ENCODE data around the gene ATXN10. TPM values are rescaled to one million over a fixed set of nuclear protein-coding genes. Genes with fewer than 3 reads are reported as not detected.

Gene ATXN10
- total and polyA plus RNA-seq, 2 donors (not counting 1 experiment from before 2014, with no cell fraction given) = 164 to 350 TPM

- no peaks in the 10 kb centered on the region for H3K79me2 ChIP-seq (ENCODE audit: control insufficient read depth, insufficient read depth, low read length)
- TF ChIP-seq CTCF (conservative IDR thresholded peaks at IDR 0.05 in 1 of 2, IDR thresholded peaks at IDR 0.05 in 1 of 2; ENCODE audit: low read depth in 1 of 2, low read length in 2 of 2) = no peak
- TF ChIP-seq EZH2 (IDR thresholded peaks at IDR 0.05; ENCODE audit: low read length, missing control alignments) = no peak
- no peak overlapping the region for H3K4me3 ChIP-seq (replicated peaks in 1 of 4; ENCODE audit: control extremely low read depth in 1 of 4, insufficient read depth in 1 of 4, low read depth in 3 of 4, low read length in 4 of 4)
- no peak overlapping the region for H3K27ac ChIP-seq (ENCODE audit: insufficient read depth, low read length)
- no peaks in the 10 kb centered on the region for H3K27me3 ChIP-seq (ENCODE audit: control insufficient read depth, insufficient read depth, low read length)
- peaks cover 7% of the 10 kb centered on the region for H3K36me3 ChIP-seq (ENCODE audit: control insufficient read depth, insufficient read depth, low read length)
- no peaks in the 10 kb centered on the region for H3K9me3 ChIP-seq (ENCODE audit: control insufficient read depth, insufficient read depth, low read depth, low read length)
- H3K9ac ChIP-seq (ENCODE audit: insufficient read depth, low read length) = no peak overlapping the region
- H4K20me1 ChIP-seq (ENCODE audit: control insufficient read depth, extremely low read depth, insufficient read depth, low read length) = no peaks in the 10 kb centered on the region
- H3K4me2 ChIP-seq (ENCODE audit: extremely low read depth, insufficient read depth, low read length) = no peak overlapping the region
- no peak for DNase-seq (ENCODE audit: low read depth in 2 of 2)
- H3K4me1 ChIP-seq (ENCODE audit: control insufficient read depth, extremely low read depth, insufficient read depth, low read length) = peaks cover 2% of the 10 kb centered on the region
- H2AFZ ChIP-seq (ENCODE audit: low read length) = no peak overlapping the region
These were observed 165.0 kb downstream of the ATXN10 start for GRCh38 chr22:45836418-45837169.

GRCh38 chr22:45837508-45837907 lies 165.9 kb downstream of the ATXN10 start:
- Histone ChIP-seq H3K9ac (ENCODE audit: insufficient read depth, low read length) (no peak overlapping the region), H2AFZ (ENCODE audit: low read length) (no peak overlapping the region), H3K4me2 (ENCODE audit: extremely low read depth, insufficient read depth, low read length) (no peak overlapping the region), H3K27me3 (ENCODE audit: control insufficient read depth, insufficient read depth, low read length) (no peaks in the 10 kb centered on the region), H4K20me1 (ENCODE audit: control insufficient read depth, extremely low read depth, insufficient read depth, low read length) (no peaks in the 10 kb centered on the region), H3K36me3 (ENCODE audit: control insufficient read depth, insufficient read depth, low read length) (peaks cover 9% of the 10 kb centered on the region), H3K27ac (ENCODE audit: insufficient read depth, low read length) (no peak overlapping the region), H3K79me2 (ENCODE audit: control insufficient read depth, insufficient read depth, low read length) (no peaks in the 10 kb centered on the region), H3K4me1 (ENCODE audit: control insufficient read depth, extremely low read depth, insufficient read depth, low read length) (no peaks in the 10 kb centered on the region), H3K9me3 (ENCODE audit: control insufficient read depth, insufficient read depth, low read depth, low read length) (no peaks in the 10 kb centered on the region), H3K4me3 (replicated peaks in 1 of 4; ENCODE audit: control extremely low read depth in 1 of 4, insufficient read depth in 1 of 4, low read depth in 3 of 4, low read length in 4 of 4) (no peak overlapping the region)
- no peak for DNase-seq (ENCODE audit: low read depth in 2 of 2)
- TF ChIP-seq CTCF (conservative IDR thresholded peaks at IDR 0.05 in 1 of 2, IDR thresholded peaks at IDR 0.05 in 1 of 2; ENCODE audit: low read depth in 1 of 2, low read length in 2 of 2) (no peak), EZH2 (IDR thresholded peaks at IDR 0.05; ENCODE audit: low read length, missing control alignments) (no peak)

GRCh38 chr22:45838305-45838887 lies 166.8 kb downstream of the ATXN10 start:
- H2AFZ ChIP-seq (ENCODE audit: low read length) = no peak overlapping the region
- H4K20me1 ChIP-seq (ENCODE audit: control insufficient read depth, extremely low read depth, insufficient read depth, low read length) = no peaks in the 10 kb centered on the region
- DNase-seq (ENCODE audit: low read depth in 2 of 2) = no peak
- H3K79me2 ChIP-seq (ENCODE audit: control insufficient read depth, insufficient read depth, low read length) = no peaks in the 10 kb centered on the region
- H3K4me3 ChIP-seq (replicated peaks in 1 of 4; ENCODE audit: control extremely low read depth in 1 of 4, insufficient read depth in 1 of 4, low read depth in 3 of 4, low read length in 4 of 4) = no peak overlapping the region
- no peak overlapping the region for H3K9ac ChIP-seq (ENCODE audit: insufficient read depth, low read length)
- H3K27ac ChIP-seq (ENCODE audit: insufficient read depth, low read length) = no peak overlapping the region
- no peaks in the 10 kb centered on the region for H3K9me3 ChIP-seq (ENCODE audit: control insufficient read depth, insufficient read depth, low read depth, low read length)
- TF ChIP-seq CTCF (conservative IDR thresholded peaks at IDR 0.05 in 1 of 2, IDR thresholded peaks at IDR 0.05 in 1 of 2; ENCODE audit: low read depth in 1 of 2, low read length in 2 of 2) = no peak
- no peak for TF ChIP-seq EZH2 (IDR thresholded peaks at IDR 0.05; ENCODE audit: low read length, missing control alignments)
- H3K4me2 ChIP-seq (ENCODE audit: extremely low read depth, insufficient read depth, low read length) = no peak overlapping the region
- H3K4me1 ChIP-seq (ENCODE audit: control insufficient read depth, extremely low read depth, insufficient read depth, low read length) = no peaks in the 10 kb centered on the region
- H3K36me3 ChIP-seq (ENCODE audit: control insufficient read depth, insufficient read depth, low read length) = peaks cover 7% of the 10 kb centered on the region
- no peaks in the 10 kb centered on the region for H3K27me3 ChIP-seq (ENCODE audit: control insufficient read depth, insufficient read depth, low read length)

Data from fibroblast of lung (primary cell).